ENCODE results near the gene UBQLN4.

The UBQLN4 gene

GRCh38 chr1:156082309-156083091 lies 28.9 kb upstream of the UBQLN4 start, which contains the start of gene MEX3A:
TSS of gene MEX3A (minus strand) at chr1:156082465. CDS start at chr1:156081998, 467 bp downstream.
- Histone ChIP-seq H3K4me3 (ENCODE audit: low read depth in 1 of 2, low read length in 2 of 2) (peak within 1 kb of the TSS; percentile 59 to 72), H3K79me2 (ENCODE audit: insufficient read depth, low read length) (peaks cover 9% of the 10 kb centered on the region), H3K4me1 (ENCODE audit: insufficient read depth, low read length) (peaks cover 33% of the 10 kb centered on the region), H4K20me1 (ENCODE audit: insufficient read depth, low read length) (peaks cover 5% of the 10 kb centered on the region; the same call in 1 of the 2 replicates), H3K9me3 (ENCODE audit: insufficient read depth, low read length, severe bottlenecking) (no peaks in the 10 kb centered on the region), H3K27ac (ENCODE audit: low read length) (peak within 1 kb of the TSS; percentile 56), H3K27me3 (ENCODE audit: insufficient read depth, low read length, poor library complexity) (no peaks in the 10 kb centered on the region), H2AFZ (ENCODE audit: low read depth, low read length) (peak within 1 kb of the TSS; percentile 81), H3K9ac (ENCODE audit: low read depth, low read length) (peak within 1 kb of the TSS; percentile 73), H3K36me3 (ENCODE audit: insufficient read depth, low read length) (peaks cover 2% of the 10 kb centered on the region), H3K4me2 (ENCODE audit: insufficient read depth, low read length) (peak within 1 kb of the TSS; percentile 94)
- peak; percentile 92 for ATAC-seq (ENCODE audit: insufficient read depth, low read depth)
- DNase-seq, result peak; percentile 75
- TF ChIP-seq CTCF (IDR thresholded peaks at IDR 0.05; ENCODE audit: borderline replicate concordance, extremely low read depth, low read length, poor library complexity, severe bottlenecking), result no peak
- TF ChIP-seq EZH2 (IDR thresholded peaks at IDR 0.05; ENCODE audit: borderline replicate concordance, low read depth, low read length, severe bottlenecking), result no peak

- H3K27ac ChIP-seq (ENCODE audit: low read length), result peak overlapping the region; percentile 56; the same call in 1 of the 2 replicates
- peak overlapping the region; percentile 73 for H3K9ac ChIP-seq (ENCODE audit: low read depth, low read length)
- peaks cover 5% of the 10 kb centered on the region; the same call in 1 of the 2 replicates for H4K20me1 ChIP-seq (ENCODE audit: insufficient read depth, low read length)
- ATAC-seq (ENCODE audit: insufficient read depth, low read depth) (peak; percentile 12; the same call in 2 of the 3 replicates), DNase-seq (no peak)
- TF ChIP-seq CTCF (IDR thresholded peaks at IDR 0.05; ENCODE audit: borderline replicate concordance, extremely low read depth, low read length, poor library complexity, severe bottlenecking) (no peak), EZH2 (IDR thresholded peaks at IDR 0.05; ENCODE audit: borderline replicate concordance, low read depth, low read length, severe bottlenecking) (no peak)
- H3K36me3 ChIP-seq (ENCODE audit: insufficient read depth, low read length), result peaks cover 8% of the 10 kb centered on the region
- peak overlapping the region; percentile 81 for H2AFZ ChIP-seq (ENCODE audit: low read depth, low read length)
- H3K4me1 ChIP-seq (ENCODE audit: insufficient read depth, low read length), result peaks cover 33% of the 10 kb centered on the region
- H3K4me3 ChIP-seq (ENCODE audit: low read depth in 1 of 2, low read length in 2 of 2), result peak overlapping the region; percentile 59 to 72
- no peaks in the 10 kb centered on the region for H3K27me3 ChIP-seq (ENCODE audit: insufficient read depth, low read length, poor library complexity)
- H3K9me3 ChIP-seq (ENCODE audit: insufficient read depth, low read length, severe bottlenecking), result no peaks in the 10 kb centered on the region
- H3K4me2 ChIP-seq (ENCODE audit: insufficient read depth, low read length), result peak overlapping the region; percentile 94
- H3K79me2 ChIP-seq (ENCODE audit: insufficient read depth, low read length), result peaks cover 9% of the 10 kb centered on the region
These were observed 28.3 kb upstream of the UBQLN4 start for GRCh38 chr1:156081917-156082308.

GRCh38 chr1:156081180-156081916 lies 27.8 kb upstream of the UBQLN4 start:
- Histone ChIP-seq H3K4me3 (ENCODE audit: low read depth in 1 of 2, low read length in 2 of 2) (peak overlapping the region; percentile 59 to 72), H3K4me2 (ENCODE audit: insufficient read depth, low read length) (peak overlapping the region; percentile 94), H3K9me3 (ENCODE audit: insufficient read depth, low read length, severe bottlenecking) (no peaks in the 10 kb centered on the region), H3K27ac (ENCODE audit: low read length) (peak overlapping the region; percentile 56; the same call in 1 of the 2 replicates), H3K9ac (ENCODE audit: low read depth, low read length) (peak overlapping the region; percentile 73), H3K79me2 (ENCODE audit: insufficient read depth, low read length) (peaks cover 9% of the 10 kb centered on the region), H4K20me1 (ENCODE audit: insufficient read depth, low read length) (peaks cover 5% of the 10 kb centered on the region; the same call in 1 of the 2 replicates), H3K27me3 (ENCODE audit: insufficient read depth, low read length, poor library complexity) (no peaks in the 10 kb centered on the region), H3K36me3 (ENCODE audit: insufficient read depth, low read length) (peaks cover 13% of the 10 kb centered on the region), H3K4me1 (ENCODE audit: insufficient read depth, low read length) (peaks cover 33% of the 10 kb centered on the region), H2AFZ (ENCODE audit: low read depth, low read length) (peak overlapping the region; percentile 81)
- DNase-seq (peak; percentile 17), ATAC-seq (ENCODE audit: insufficient read depth, low read depth) (no peak)
- TF ChIP-seq EZH2 (IDR thresholded peaks at IDR 0.05; ENCODE audit: borderline replicate concordance, low read depth, low read length, severe bottlenecking), result no peak
- no peak for TF ChIP-seq CTCF (IDR thresholded peaks at IDR 0.05; ENCODE audit: borderline replicate concordance, extremely low read depth, low read length, poor library complexity, severe bottlenecking)

Data from DND-41 (cell line).